NCI-H345 treated with DMSO at 0.1 percent for 48 hours (cell line): ENCODE measurements around the gene MGAT5.

Source experiments
- DNase-seq: peaks from one replicate; lab custom pipeline; 2025; ENCODE audit not compliant: unreplicated experiment; lab: John Stamatoyannopoulos, UW

The MGAT5 gene

GRCh38 chr2:134393075-134393461 lies 139.2 kb downstream of the MGAT5 start:
- peak; percentile 94 for DNase-seq

GRCh38 chr2:134395779-134396178 lies 141.9 kb downstream of the MGAT5 start:
- DNase-seq: no peak

- no peak for DNase-seq
Observed at GRCh38 chr2:134396493-134396892, 142.6 kb downstream of the MGAT5 start.

GRCh38 chr2:134397146-134397896 lies 143.4 kb downstream of the MGAT5 start:
- no peak for DNase-seq

DNA sequence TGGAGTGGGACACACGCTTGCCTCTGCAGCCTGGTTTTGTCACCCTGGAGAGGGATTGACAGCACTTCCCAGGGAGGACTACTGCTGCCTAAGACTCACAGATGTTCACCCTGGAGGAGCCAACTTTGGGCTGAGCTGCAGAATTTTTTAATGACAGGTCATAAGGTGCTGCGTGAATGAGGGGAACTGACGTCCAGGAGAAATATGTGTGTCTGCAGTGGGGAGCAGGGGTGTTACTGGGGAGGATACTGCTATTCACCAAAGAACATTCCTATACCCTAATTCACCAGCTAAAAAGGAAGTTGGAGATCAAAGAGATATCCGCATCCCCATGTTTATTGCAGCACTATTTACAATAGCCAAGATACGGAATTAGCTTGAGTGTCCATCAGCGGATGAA lies 144.4 kb downstream of the MGAT5 start:
- no peak for DNase-seq

DNA sequence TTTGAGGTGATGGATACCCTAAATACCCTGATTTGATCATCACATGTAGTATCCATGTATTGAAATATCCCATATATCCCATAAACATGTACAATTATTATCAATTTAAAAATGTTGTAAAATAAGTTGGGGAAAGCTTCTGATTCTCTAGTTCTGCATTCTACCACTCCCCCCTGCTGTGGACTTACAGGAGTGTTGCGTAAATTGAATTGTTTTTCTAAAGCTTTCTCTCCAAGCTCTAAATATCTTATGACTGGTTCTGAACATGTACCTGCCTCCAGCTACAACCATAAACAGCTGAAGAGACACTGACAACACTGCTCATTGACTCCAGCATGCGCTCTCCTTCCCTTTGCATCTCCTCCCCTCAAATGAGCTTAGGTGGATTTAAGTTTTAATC lies 145.2 kb downstream of the MGAT5 start:
- no peak for DNase-seq

DNA sequence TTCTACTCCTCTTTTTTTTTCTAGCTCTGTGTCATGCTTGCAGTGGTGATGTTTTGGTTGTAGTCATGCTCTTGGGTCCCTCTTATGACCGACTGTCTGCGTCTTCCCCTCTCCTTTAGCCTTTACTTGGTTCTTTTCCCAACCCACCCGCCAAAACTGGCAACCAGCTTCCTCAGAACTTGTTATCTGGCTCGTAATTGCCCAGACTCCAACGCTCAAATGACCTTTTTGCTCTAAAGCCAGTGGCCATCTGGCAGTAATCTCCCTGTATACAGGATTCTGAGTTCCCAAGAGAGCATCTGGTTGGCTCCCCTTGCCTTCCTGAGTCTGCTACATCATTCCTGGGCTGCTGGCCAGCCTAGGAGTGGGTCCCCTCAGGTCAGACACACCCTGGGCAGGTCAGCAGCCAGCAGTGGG lies 147.2 kb downstream of the MGAT5 start:
- DNase-seq: no peak

DNA sequence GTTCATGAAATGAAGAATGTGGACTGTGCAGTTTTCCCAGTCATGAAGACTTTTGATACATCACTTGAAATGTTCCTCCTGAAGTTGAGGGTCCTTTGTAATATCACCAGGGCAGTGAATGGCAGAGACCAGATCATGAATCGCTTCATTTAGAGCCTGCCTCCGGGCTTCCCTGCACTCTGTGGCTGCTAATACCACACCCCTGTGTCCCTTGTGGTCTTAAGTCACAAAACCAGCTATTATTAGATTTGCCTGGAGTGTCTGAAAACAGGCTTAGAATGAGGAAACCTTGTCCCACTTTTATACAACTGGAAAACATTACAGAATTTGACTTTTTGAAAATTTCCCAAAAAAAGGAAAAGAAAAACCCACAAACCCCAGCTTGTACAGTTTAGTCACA lies 147.9 kb downstream of the MGAT5 start:
- DNase-seq: no peak

DNA sequence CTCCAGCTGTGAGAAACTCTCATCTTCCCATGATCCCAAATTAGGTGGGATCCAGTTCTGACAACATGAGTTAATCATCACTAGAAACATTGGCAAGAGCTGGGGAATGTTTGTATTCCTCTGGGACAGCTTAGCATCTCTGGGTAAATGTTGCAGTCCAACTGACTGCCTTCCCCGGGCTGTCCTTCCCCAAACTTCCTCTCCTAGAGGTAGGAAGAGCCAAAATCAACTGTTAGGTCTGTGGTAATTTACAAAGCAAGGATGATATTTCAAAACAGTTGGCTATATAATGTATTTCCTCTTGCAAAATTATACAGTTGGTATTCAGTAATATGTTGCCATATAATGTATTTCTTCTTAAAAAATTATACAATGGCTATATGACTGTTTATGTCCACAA lies 148.5 kb downstream of the MGAT5 start:
- no peak for DNase-seq

GRCh38 chr2:134405611-134406081 lies 151.8 kb downstream of the MGAT5 start:
- no peak for DNase-seq

GRCh38 chr2:134406311-134406710 lies 152.4 kb downstream of the MGAT5 start:
- DNase-seq: no peak

DNA sequence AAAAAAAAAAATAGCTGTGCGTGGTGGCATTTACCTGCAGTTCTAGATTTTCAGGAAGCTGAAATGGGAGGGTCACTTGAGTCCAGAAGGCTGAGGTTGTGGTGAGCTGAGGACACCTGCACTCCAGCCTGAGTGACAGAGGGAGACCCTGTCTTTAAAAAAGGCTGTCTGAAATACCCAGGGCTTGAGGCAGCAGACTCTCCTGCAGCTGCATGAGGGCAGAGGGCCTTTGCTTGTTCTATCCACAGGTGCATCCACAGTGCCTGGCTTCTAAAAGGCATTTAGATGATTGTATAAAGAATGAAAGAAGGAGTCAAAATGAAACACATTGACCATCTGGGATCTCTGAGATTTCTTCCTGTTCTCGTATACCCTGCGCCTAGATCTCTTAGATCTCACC lies 152.9 kb downstream of the MGAT5 start:
- no peak for DNase-seq

DNA sequence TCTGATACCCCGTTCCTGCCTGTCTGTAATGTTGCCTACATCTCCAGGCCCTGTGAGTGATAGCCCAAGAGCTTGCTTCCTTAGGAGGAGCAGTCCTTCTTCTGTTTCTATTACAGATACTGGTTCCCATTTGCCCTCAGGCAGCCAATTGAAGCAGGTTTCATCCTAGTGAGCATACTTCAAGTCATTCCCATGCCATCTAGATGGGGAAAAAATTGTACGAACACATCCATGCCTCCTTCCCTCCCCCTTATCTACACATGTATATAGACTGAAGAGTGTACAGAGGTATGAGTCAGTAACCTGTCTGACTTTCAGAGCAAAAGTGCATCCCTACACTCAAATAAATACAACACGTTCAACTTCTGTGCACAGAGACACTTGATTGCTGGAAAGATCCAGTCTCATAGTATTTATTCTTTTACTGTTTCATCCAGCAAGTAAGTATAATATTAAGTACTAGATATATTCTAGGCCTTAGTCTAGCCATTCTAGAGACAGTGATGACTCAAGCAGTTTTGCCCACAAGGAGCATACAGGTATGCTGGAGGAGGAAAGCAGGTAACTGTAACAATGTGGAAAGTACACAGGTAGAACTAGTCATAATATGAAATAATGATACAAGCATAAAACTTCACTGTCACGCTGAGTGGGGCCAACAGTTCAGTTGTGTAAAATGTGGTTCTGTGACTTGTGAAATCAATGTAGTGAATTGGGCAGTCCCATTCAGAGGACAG lies 153.4 kb downstream of the MGAT5 start:
- no peak for DNase-seq

DNA sequence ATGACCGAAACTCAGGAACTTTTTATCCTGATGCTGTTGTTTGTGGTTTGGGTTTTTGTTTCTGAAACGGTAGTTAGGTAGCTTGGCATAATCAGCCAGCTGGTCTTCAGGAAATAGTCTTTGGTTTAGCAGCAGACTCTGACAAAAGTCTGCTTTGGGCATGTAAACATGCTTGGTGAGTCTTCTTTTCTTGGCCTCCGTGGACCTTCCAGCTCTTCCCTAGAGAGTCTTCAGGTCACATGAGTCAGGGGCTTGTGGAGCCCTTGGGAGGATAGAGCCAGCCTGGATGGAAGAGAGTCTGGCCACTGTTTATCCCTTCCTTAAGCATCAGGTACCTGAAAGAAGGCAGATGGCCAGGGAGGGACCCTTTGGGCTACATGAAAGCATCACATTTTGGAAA lies 154.5 kb downstream of the MGAT5 start:
- DNase-seq: no peak

GRCh38 chr2:134408791-134409190 lies 154.9 kb downstream of the MGAT5 start:
- DNase-seq: no peak

- DNase-seq: no peak
Observed at GRCh38 chr2:134410006-134410405, 156.1 kb downstream of the MGAT5 start.

DNA sequence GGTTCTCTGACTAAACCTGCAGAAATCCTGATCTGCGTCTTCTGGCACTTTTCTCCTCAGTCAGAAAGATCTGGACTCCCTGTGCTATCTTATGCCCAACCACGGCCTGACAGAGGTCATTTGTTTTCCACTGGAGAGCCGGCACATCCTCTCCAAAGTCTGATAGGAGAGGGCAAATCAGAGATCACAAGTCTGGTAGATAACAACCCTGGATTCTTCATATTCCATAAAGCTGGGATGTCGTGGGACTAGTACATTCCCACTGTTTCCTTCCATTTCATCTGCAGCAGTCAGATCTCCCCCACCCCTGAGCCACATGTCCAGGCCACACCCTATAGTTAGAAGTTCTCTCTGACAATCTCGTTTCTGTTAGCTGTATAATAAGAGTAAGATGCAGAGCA lies 157.0 kb downstream of the MGAT5 start:
- DNase-seq: no peak

GRCh38 chr2:134411279-134411827 lies 157.5 kb downstream of the MGAT5 start:
- no peak for DNase-seq

DNA sequence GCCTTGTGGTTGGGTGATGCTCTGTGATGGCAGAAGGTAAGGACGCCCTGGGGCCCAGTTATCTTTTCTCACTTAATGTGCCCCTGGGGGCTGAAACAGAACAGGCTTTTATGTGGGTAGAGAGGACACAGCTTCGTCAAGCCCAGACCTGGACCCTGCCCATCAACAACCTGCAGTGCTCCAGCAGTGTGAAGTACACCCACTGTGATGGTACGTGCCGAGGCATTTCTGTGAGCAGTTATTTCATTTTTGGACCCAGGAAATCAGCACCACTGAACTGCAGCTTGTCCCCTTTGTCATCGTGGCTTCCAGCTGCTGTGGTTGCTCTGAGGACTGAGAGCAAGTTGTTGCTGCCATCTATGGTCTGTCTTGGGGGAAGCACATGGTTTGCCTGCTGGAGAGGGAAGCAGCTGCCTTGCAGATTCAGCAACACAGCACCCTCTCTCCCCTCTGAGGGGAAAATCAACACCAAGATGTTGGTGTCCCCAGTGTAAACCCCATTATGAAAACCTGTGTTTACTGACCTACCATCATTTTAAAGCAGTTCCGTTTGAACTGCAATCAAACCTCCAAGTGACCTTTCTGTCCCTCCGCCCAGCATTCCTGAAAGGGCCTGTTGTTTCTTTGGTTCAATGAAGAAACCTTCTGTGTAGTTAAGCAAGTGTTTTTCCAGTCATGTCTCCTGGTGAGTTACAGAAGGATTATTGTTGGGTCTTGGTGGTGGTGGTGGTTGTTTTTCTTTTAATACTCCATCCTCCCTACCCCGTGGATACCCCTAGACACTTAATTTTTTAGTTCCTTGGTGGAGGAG lies 158.2 kb downstream of the MGAT5 start:
- DNase-seq: peak; percentile 96

- no peak for DNase-seq
Observed at GRCh38 chr2:134412639-134412999, 158.7 kb downstream of the MGAT5 start.

DNA sequence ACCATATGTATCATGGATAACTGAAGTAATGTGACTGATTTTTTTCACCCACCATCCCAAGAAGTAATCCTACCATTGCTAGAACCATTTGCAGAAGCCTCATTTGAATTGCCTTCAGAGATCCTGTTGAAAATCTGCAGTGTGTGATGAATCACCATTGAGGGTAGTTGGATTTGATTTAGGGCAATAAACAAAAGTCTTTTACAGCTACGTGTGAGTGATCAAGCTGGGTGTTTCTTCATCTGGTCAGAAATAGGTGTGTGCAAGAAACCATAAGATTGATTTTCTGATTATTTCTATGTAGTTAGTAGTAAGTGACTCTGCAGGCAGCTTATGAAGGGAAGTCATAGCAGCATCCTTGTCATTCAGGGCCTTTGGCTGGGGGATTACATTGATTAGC lies 159.6 kb downstream of the MGAT5 start:
- no peak for DNase-seq
